IPS DF 6.9 (cell line): Measurements from ENCODE around the gene TFB2M.
"Not testable (repeated sequence)": the region's sequence is repeated elsewhere in the genome, so short reads cannot be mapped to it uniquely, and the experiment has no call there.

Experiments
- DNase-seq: peaks from one replicate; pipeline ENCODE4 v3.0.0-alpha.2; 2013; ENCODE audit warnings: low read depth, low spot score
- H3K27ac ChIP-seq: one replicate; pipeline ENCODE4 v1.5.1; 2013; ENCODE audit warnings: low read length, control low read depth
- H3K27me3 ChIP-seq: 2 replicates; pipeline ENCODE4 v1.6.1; 2013; ENCODE audit warnings: mild to moderate bottlenecking, low read length; ENCODE audit not compliant: control insufficient read depth, insufficient read depth
- H3K36me3 ChIP-seq: 2 replicates; pipeline ENCODE4 v1.6.1; 2013; ENCODE audit warnings: low read length; ENCODE audit not compliant: control insufficient read depth, insufficient read depth
- H3K4me1 ChIP-seq: 2 replicates; pipeline ENCODE4 v1.6.1; 2013; ENCODE audit warnings: low read length; ENCODE audit not compliant: control insufficient read depth, insufficient read depth
- H3K4me3 ChIP-seq: 2 replicates; pipeline ENCODE4 v1.5.1; 2013; ENCODE audit warnings: mild to moderate bottlenecking, low read length
- H3K9me3 ChIP-seq: 2 replicates; pipeline ENCODE4 v1.6.1; 2013; ENCODE audit warnings: low read length, inconsistent platforms; ENCODE audit not compliant: control insufficient read depth, insufficient read depth
- WGBS: extraction: QIAGEN DNeasy Blood & Tissue Kit; methylation state at CpG from one replicate; pipeline ENCODE4 v1.1.7; 2013; ENCODE audit warnings: mixed read lengths, missing lambda C conversion rate; ENCODE audit not compliant: insufficient read length, insufficient coverage; 5-methylcytosine and 5-hydroxymethylcytosine counted together

TFB2M gene

DNA sequence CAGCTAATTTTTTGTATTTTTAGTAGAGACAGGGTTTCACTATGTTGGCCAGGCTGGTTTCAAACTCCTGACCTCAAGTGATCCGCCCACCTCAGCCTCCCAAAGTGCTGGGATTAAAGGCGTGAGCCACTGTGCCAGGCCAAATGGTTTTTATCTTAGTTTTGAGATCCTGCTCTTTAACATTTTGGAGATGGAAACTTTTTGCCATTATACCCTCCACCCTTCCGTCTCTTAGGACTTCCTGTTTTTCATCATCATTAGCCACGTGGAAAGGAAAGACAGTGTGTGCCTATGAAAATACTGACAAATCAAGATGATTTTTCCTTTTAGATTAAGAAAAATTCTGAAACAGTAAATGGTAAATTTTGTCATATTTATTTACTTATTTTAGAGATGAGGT, 5.2 kb upstream of the TFB2M start:
- H3K4me3 ChIP-seq, H3K27ac ChIP-seq, H3K9me3 ChIP-seq, DNase-seq, H3K4me1 ChIP-seq, H3K36me3 ChIP-seq, H3K27me3 ChIP-seq: not testable (repeated sequence)
- WGBS, result no CpG with 5 or more reads among the region's 4 CpGs

DNA sequence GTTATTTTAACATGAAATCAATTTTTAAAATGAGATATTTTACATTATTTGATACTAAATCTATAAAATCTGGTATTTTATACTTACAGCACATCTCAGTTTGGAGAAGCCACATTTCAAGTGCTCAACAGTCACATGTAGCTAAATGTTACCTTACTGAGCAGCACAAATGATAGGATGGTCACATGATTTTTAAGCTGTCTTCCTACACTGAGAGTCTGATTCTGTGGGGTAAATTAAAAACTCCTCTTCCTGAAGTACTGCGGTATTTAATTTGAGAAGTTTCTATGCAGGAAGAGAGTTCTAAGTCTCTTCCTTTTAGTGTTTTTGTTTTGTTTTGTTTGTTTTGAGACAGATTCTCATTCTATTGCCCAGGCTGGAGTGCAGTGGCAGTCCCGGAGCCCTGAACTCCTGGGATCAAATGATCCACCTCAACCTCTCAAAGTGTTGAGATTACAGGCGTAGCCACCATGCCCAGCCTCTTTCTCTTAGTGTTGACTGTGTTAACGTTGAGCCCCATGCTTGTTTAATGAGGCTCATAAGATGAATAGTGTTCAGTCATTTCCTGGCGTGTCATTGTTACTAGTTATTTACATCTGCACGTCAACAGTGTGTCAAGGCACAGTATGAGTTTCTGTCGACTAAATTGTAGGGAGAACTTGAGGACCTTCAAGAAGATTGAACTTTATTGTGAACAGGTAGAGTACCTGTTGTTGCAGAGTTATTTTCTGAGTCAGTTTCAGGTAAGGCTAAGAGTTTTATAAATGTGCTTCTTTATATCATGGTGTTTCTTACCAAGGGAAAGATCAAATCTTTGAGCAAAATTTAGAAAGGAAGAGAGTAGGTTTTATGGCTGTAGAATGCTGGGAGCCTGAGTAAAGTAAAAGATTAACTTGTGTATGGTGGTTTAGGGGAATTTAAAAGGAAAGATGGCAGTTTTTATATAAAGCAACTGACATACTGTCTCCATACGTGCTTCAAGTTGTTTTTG, 3.5 kb upstream of the TFB2M start:
- Histone ChIP-seq H3K27me3 (no peaks in the 10 kb centered on the region), H3K36me3 (no peaks in the 10 kb centered on the region), H3K4me3 (no peak overlapping the region), H3K9me3 (no peaks in the 10 kb centered on the region), H3K4me1 (no peaks in the 10 kb centered on the region), H3K27ac (no peak overlapping the region)
- WGBS, result no CpG with 5 or more reads among the region's 8 CpGs
- no peak for DNase-seq

DNA sequence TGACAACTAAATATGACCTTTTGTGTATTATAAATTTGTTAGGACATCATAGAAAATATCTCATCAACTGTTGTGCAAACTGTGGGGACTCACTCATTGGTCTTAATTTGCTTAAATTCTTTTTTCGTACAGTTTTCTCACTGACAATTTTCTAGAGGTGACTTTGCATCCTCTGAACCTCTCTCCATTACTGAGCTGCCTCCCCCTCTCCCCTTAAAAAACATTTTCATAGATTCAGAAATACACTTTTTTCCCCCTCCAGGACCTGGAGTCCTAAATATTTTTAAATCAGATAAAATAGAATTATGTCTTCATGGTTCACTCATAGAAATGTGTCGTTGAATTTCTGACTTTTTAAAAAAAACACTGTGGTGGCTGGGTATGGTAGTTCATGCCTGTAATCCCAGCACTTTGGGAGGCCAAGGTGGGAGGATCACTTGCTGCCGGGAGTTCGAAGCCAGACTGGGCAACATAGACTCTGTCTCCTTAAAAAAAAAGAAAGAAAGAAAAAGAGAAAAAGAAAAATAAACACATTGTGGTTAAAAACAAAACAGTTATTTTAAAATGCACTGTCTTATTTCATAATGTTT, 1.7 kb upstream of the TFB2M start:
- no peak overlapping the region for H3K27ac ChIP-seq
- WGBS, result no CpG with 5 or more reads among the region's 4 CpGs
- no peaks in the 10 kb centered on the region for H3K9me3 ChIP-seq
- no peak overlapping the region; the same call in 1 of the 2 replicates for H3K4me3 ChIP-seq
- no peaks in the 10 kb centered on the region for H3K27me3 ChIP-seq
- H3K36me3 ChIP-seq, result no peaks in the 10 kb centered on the region
- no peaks in the 10 kb centered on the region for H3K4me1 ChIP-seq
- no peak for DNase-seq

DNA sequence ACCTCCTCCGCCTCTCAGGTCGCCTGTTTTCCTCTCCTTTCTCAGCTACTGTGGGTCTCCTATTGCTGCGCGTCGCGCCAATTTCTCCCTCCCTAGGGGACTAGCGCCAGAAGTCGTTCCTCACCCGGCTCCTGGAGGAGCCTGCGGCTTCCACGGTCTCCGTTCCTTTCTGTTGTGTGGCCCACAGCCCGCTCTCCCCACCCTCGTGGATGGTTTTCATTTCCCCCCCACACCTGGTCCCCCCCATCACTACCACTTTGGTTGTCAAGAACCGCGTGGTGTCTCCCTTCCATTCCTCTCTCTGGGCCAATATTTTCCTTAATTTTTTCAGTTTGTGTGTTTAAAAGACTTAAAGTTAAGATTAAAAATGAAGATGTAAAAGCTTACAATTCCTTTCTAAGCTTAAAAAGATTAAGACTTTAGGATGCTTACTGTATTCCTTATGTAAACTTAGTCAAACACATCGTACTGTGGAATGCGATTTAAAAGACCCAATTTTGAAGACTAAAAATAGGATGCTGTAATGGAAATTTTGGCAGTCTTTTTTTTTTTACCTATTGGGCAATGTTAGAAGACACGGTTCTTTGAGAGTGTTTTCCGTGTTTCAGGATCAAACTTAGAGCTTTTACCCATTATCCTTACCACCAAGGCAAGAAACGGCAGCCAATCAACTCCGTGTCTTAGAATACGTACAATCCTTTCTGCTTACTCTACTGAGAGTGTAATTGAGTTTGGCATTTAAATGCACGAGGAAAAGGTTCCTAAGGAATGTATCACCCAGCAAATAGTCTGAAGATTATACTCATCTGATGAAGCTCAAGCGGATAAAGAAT, 968 bp upstream of the TFB2M start:
- H3K4me1 ChIP-seq, result no peaks in the 10 kb centered on the region
- DNase-seq, result no peak
- no peak overlapping the region for H3K27ac ChIP-seq
- no peaks in the 10 kb centered on the region for H3K27me3 ChIP-seq
- no peaks in the 10 kb centered on the region for H3K9me3 ChIP-seq
- no peaks in the 10 kb centered on the region; the same call in 1 of the 2 replicates for H3K36me3 ChIP-seq
- peak overlapping the region; percentile 95 for H3K4me3 ChIP-seq
- WGBS, result no CpG with 5 or more reads among the region's 25 CpGs

DNA sequence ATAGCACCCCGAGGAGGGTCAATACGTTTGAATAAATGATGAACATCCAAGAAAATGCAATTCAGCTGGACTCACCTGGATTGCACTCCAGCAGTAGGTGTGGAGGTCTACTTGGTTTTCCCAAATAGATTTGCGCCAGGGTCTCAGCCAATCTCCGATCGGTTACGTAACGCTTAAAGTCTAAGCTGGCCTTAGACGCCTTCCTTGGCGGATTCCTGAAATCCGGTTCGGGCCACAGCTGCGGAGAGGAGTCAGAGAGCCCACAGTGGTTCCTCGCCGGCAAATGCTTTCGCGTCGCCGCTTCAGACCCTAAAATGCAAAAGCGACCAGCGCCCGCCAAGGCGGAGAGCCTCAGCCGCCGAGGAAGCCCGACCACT, 322 bp downstream of the TFB2M start:
- Histone ChIP-seq H3K27me3 (no peaks in the 10 kb centered on the region), H3K4me3 (peak overlapping the region; percentile 95), H3K36me3 (no peaks in the 10 kb centered on the region; the same call in 1 of the 2 replicates), H3K9me3 (no peaks in the 10 kb centered on the region), H3K4me1 (no peaks in the 10 kb centered on the region), H3K27ac (no peak overlapping the region)
- no CpG with 5 or more reads among the region's 25 CpGs for WGBS
- no peak for DNase-seq

DNA sequence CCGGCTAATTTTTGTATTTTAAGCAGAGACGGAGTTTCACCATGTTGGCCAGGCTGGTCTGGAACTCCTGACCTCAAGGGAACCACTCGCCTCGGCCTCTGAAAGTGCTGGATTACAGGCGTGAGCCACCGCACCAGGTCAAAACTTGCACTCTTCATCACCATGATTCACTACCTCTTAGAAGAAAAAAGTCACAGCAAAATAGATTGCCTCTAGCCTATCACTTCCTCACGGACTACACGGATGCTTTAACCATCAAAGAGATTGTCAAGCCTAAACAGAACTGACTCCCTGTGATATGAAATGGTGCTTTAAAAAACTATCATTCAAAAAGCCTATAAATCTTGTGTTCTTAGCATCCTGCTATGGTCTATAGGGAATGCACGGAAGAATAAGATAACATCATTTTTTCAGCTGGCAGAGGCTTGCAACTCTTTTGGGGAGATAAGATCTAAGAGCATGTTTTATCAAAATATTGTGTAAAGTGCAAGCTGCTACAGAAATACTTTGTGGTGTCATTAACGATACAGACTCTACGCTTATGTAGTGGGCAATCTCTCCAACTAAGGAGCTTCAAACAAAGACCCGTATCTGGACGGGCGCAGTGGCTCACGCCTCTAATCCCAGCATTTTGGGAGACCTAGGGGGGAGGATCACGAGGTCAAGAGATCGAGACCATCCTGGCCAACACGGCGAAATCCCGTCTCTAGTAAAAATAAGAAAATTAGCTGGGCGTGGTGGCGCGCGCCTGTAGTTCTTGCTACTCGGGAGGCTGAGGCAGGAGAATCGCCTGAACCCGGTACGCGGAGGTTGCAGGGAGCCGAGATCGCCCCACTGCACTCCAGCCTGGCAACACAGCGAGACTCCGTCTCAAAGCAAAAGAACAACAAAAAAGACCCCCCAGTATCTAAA, 966 bp downstream of the TFB2M start:
- no peak for DNase-seq
- WGBS, result no CpG with 5 or more reads among the region's 33 CpGs

DNA sequence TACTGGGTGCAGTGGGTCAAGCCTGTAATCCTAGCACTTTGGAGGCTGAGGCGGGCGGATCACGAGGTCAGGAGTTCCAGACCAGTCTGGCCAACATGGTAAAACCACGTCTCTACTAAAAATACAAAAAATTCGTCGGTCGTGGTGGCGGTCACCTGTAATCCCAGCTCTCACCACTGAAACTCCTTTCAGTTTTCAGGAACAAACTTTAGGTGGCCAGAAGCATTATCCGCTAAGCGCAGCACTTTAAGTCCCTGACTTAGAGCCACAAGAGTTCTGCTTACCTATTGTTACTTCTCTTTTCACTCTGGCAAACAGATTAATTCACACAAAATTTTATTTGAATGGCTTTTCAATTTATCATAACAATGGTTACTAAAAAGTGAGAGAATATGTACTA, 5.2 kb downstream of the TFB2M start:
- not testable (repeated sequence) for H3K27ac ChIP-seq, H3K36me3 ChIP-seq, DNase-seq, H3K4me3 ChIP-seq, H3K4me1 ChIP-seq, H3K9me3 ChIP-seq, H3K27me3 ChIP-seq
- WGBS, result no CpG with 5 or more reads among the region's 10 CpGs

More for the DNA sequence above, 966 bp downstream of the TFB2M start:
- no peaks in the 10 kb centered on the region for H3K27me3 ChIP-seq
- no peak overlapping the region for H3K27ac ChIP-seq
- no peaks in the 10 kb centered on the region for H3K4me1 ChIP-seq
- H3K4me3 ChIP-seq, result peak overlapping the region; percentile 95; the same call in 1 of the 2 replicates
- H3K36me3 ChIP-seq, result no peaks in the 10 kb centered on the region; the same call in 1 of the 2 replicates
- no peaks in the 10 kb centered on the region for H3K9me3 ChIP-seq

DNA sequence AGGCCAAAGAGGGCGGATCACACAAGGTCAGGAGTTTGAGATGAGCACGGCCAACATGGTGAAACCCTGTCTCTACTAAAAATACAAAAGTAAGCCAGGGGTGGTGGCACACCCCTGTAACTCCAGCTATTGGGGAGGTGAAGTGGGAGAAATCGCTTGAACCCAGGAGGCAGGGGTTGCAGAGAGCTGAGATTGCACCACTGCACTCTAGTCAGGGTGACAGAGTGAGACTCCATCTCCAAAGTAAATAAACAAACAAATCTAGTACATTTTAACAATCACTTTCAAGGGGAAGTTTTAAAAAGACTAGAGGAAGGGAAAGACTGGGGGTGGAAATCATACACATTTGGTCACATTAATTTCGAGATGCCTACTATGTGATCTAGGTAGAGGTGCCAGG, 6.8 kb downstream of the TFB2M start:
- Histone ChIP-seq H3K27ac (no peak overlapping the region), H3K9me3 (no peaks in the 10 kb centered on the region), H3K36me3 (peaks cover 4% of the 10 kb centered on the region; the same call in 1 of the 2 replicates), H3K4me3 (no peak overlapping the region), H3K27me3 (no peaks in the 10 kb centered on the region), H3K4me1 (no peaks in the 10 kb centered on the region)
- WGBS, result no CpG with 5 or more reads among the region's 4 CpGs
- no peak for DNase-seq

DNA sequence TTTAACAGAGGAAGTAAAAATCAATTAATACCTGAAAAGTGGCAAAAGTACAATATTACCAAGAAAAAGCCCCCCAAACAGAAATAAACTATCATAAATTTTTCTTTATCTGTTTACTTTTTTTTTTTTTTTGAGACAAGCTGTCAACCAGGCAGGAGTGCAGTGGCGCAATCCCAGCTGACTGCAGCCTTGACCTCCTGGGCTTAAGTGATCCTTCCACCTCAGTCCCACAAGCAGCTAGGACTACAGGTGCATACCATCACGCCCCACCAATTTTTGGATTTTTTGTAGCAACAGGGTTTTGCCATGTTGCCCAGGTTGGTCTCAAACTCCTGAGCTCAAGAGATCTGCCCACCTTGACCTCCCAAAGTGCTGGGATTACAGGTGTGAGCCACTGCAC, 8.0 kb downstream of the TFB2M start:
- Histone ChIP-seq H3K27ac (no peak overlapping the region), H3K27me3 (no peaks in the 10 kb centered on the region), H3K9me3 (no peaks in the 10 kb centered on the region), H3K4me3 (no peak overlapping the region), H3K4me1 (no peaks in the 10 kb centered on the region), H3K36me3 (peaks cover 4% of the 10 kb centered on the region; the same call in 1 of the 2 replicates)
- no peak for DNase-seq
- no CpG with 5 or more reads among the region's 2 CpGs for WGBS
